ENCODE data around the gene ZNF786. TPM values are rescaled to one million over a fixed set of nuclear protein-coding genes. Genes with fewer than 3 reads are reported as not detected.

Gene ZNF786
- total RNA-seq, 1 experiment from 2014 or later, result 8.5 TPM

- no peak overlapping the region for H3K27ac ChIP-seq (ENCODE audit: low read depth, low read length)
- no peaks in the 10 kb centered on the region for H3K79me2 ChIP-seq (ENCODE audit: insufficient read depth, low read length)
- DNase-seq (ENCODE audit: low read depth, low spot score), result no peak
- ChIA-PET RAD21 (ENCODE audit: low non-redundant PET in 1 of 2, low total read pairs in 2 of 2, uncharacterized antibody in 2 of 2, unreplicated experiment in 2 of 2) (no interaction called here), POLR2A (no interaction called here), CTCF (no interaction called here)
- no peaks in the 10 kb centered on the region for H3K27me3 ChIP-seq (ENCODE audit: insufficient read depth, low read length)
- TF ChIP-seq POLR2AphosphoS5 (IDR thresholded peaks at IDR 0.05; ENCODE audit: low read depth, low read length), result no peak
- TF ChIP-seq ZFX (IDR thresholded peaks at IDR 0.05), result no peak
- no peak for TF ChIP-seq ELF1 (IDR thresholded peaks at IDR 0.05; ENCODE audit: borderline replicate concordance, low read depth)
- no peak for TF ChIP-seq SIN3A (IDR thresholded peaks at IDR 0.05; ENCODE audit: low read depth)
- TF ChIP-seq FOSL1 (IDR thresholded peaks at IDR 0.05; ENCODE audit: low read depth), result no peak
- TF ChIP-seq MAX (IDR thresholded peaks at IDR 0.05), result no peak
- TF ChIP-seq EZH2phosphoT487 (IDR thresholded peaks at IDR 0.05; ENCODE audit: borderline replicate concordance), result no peak
- no peak for TF ChIP-seq CEBPB (IDR thresholded peaks at IDR 0.05; ENCODE audit: low read depth)
- TF ChIP-seq EZH2 (IDR thresholded peaks at IDR 0.05), result no peak
- ATAC-seq, result no peak
- intact Hi-C loops (cut with micrococcal nuclease), result no loop called here
- no peak overlapping the region for H3K4me2 ChIP-seq (ENCODE audit: low read length)
- BruUV-seq (replicated peaks), result no TSS peak
- H3K9me2 ChIP-seq (ENCODE audit: insufficient read depth), result no peaks in the 10 kb centered on the region
- H3K4me1 ChIP-seq (ENCODE audit: control insufficient read depth in 1 of 2, insufficient read depth in 2 of 2, low read length in 2 of 2), result no peaks in the 10 kb centered on the region
- no peaks in the 10 kb centered on the region for H3K36me3 ChIP-seq (ENCODE audit: control insufficient read depth in 1 of 2, insufficient read depth in 2 of 2, low read length in 2 of 2)
- no peaks in the 10 kb centered on the region for H3K9me3 ChIP-seq (ENCODE audit: control insufficient read depth in 1 of 2, insufficient read depth in 1 of 2, low read depth in 1 of 2, low read length in 2 of 2)
- H2AFZ ChIP-seq (ENCODE audit: low read depth, low read length, poor library complexity, severe bottlenecking), result no peak overlapping the region
- no peak overlapping the region for H3K4me3 ChIP-seq (replicated peaks in 1 of 2; ENCODE audit: low read depth in 1 of 2, low read length in 2 of 2)
- no peak overlapping the region for H3K9ac ChIP-seq (ENCODE audit: low read length)
- H4K20me1 ChIP-seq (ENCODE audit: insufficient read depth), result no peaks in the 10 kb centered on the region
These were observed 13.7 kb upstream of the ZNF786 start for GRCh38 chr7:149104214-149104613.

- Histone ChIP-seq H2AFZ (ENCODE audit: low read depth, low read length, poor library complexity, severe bottlenecking) (no peak overlapping the region), H3K9ac (ENCODE audit: low read length) (no peak overlapping the region), H4K20me1 (ENCODE audit: insufficient read depth) (no peaks in the 10 kb centered on the region), H3K9me3 (ENCODE audit: control insufficient read depth in 1 of 2, insufficient read depth in 1 of 2, low read depth in 1 of 2, low read length in 2 of 2) (no peaks in the 10 kb centered on the region), H3K4me3 (replicated peaks in 1 of 2; ENCODE audit: low read depth in 1 of 2, low read length in 2 of 2) (no peak overlapping the region), H3K27ac (ENCODE audit: low read depth, low read length) (no peak overlapping the region), H3K9me2 (ENCODE audit: insufficient read depth) (no peaks in the 10 kb centered on the region), H3K36me3 (ENCODE audit: control insufficient read depth in 1 of 2, insufficient read depth in 2 of 2, low read length in 2 of 2) (no peaks in the 10 kb centered on the region), H3K79me2 (ENCODE audit: insufficient read depth, low read length) (no peaks in the 10 kb centered on the region), H3K27me3 (ENCODE audit: insufficient read depth, low read length) (no peaks in the 10 kb centered on the region), H3K4me1 (ENCODE audit: control insufficient read depth in 1 of 2, insufficient read depth in 2 of 2, low read length in 2 of 2) (no peaks in the 10 kb centered on the region), H3K4me2 (ENCODE audit: low read length) (no peak overlapping the region)
- no TSS peak for BruUV-seq (replicated peaks)
- TF ChIP-seq ELF1 (IDR thresholded peaks at IDR 0.05; ENCODE audit: borderline replicate concordance, low read depth) (no peak), CBX3 (IDR thresholded peaks at IDR 0.05; ENCODE audit: low read depth) (no peak), CEBPB (IDR thresholded peaks at IDR 0.05; ENCODE audit: low read depth) (no peak), MAX (IDR thresholded peaks at IDR 0.05) (no peak), ZNF274 (IDR thresholded peaks at IDR 0.05; ENCODE audit: low read depth, low read length) (no peak), TCF7L2 (IDR thresholded peaks at IDR 0.05; ENCODE audit: borderline replicate concordance, extremely low read depth, insufficient read depth, insufficient read length) (no peak)
- POLR2A ChIA-PET, result no interaction called here
- RAD21 ChIA-PET (ENCODE audit: low non-redundant PET in 1 of 2, low total read pairs in 2 of 2, uncharacterized antibody in 2 of 2, unreplicated experiment in 2 of 2), result no interaction called here
- DNase-seq (ENCODE audit: low read depth, low spot score), result no peak
- CTCF ChIA-PET, result no interaction called here
- ATAC-seq, result no peak
- intact Hi-C loops (cut with micrococcal nuclease), result no loop called here
These were observed 12.9 kb upstream of the ZNF786 start for GRCh38 chr7:149103424-149103823.

Measured in HCT116 (cell line).